Measurements from ENCODE around the gene HRH3.

- TF ChIP-seq POLR2A (IDR thresholded peaks at IDR 0.05) (no peak), CTCF (IDR thresholded peaks at IDR 0.05) (no peak)
Observed at GRCh38 chr20:62255976-62256375, 35.9 kb upstream of the HRH3 start.

All from transverse colon (tissue), 3 donors.